HG02571 (cell line): ENCODE data around the gene ZMYND8.
"Not testable (repeated sequence)": the region's sequence is repeated elsewhere in the genome, so short reads cannot be mapped to it uniquely, and the experiment has no call there.

Experiments used
- ATAC-seq: cut with Tn5 transposase; IDR thresholded peaks from one replicate; pipeline ENCODE4 v1.9.1; 2021; ENCODE audit warnings: mild to moderate bottlenecking, moderate library complexity; ENCODE audit not compliant: unreplicated experiment

ZMYND8 gene

GRCh38 chr20:47209982-47210381 is 146.5 kb downstream of the ZMYND8 start:
- no peak for ATAC-seq

- no peak for ATAC-seq
These were observed 147.8 kb downstream of the ZMYND8 start for GRCh38 chr20:47208534-47209174.

- no peak for ATAC-seq
These were observed 149.4 kb downstream of the ZMYND8 start for GRCh38 chr20:47206962-47207641.

- ATAC-seq = not testable (repeated sequence)
These were observed 149.9 kb downstream of the ZMYND8 start for GRCh38 chr20:47206552-47206951.

GRCh38 chr20:47205577-47206123 is 150.8 kb downstream of the ZMYND8 start:
- ATAC-seq = no peak

GRCh38 chr20:47204850-47205122 is 151.7 kb downstream of the ZMYND8 start:
- not testable (repeated sequence) for ATAC-seq

- ATAC-seq = no peak
These were observed 152.3 kb downstream of the ZMYND8 start for GRCh38 chr20:47204008-47204849.

GRCh38 chr20:47202733-47203667 is 153.5 kb downstream of the ZMYND8 start:
- ATAC-seq = no peak

- no peak for ATAC-seq
These were observed 155.3 kb downstream of the ZMYND8 start for GRCh38 chr20:47201074-47201730.

- ATAC-seq = no peak
These were observed 157.4 kb downstream of the ZMYND8 start for GRCh38 chr20:47198996-47199552.

GRCh38 chr20:47198254-47198671 is 158.2 kb downstream of the ZMYND8 start:
- ATAC-seq = no peak

GRCh38 chr20:47196091-47197081 is 160.1 kb downstream of the ZMYND8 start:
- no peak for ATAC-seq

GRCh38 chr20:47195573-47195972 is 160.9 kb downstream of the ZMYND8 start:
- ATAC-seq = no peak

- no peak for ATAC-seq
These were observed 164.5 kb downstream of the ZMYND8 start for GRCh38 chr20:47191956-47192355.

GRCh38 chr20:47191074-47191673 is 165.3 kb downstream of the ZMYND8 start:
- no peak for ATAC-seq

GRCh38 chr20:47189060-47189459 is 167.4 kb downstream of the ZMYND8 start:
- ATAC-seq = no peak

GRCh38 chr20:47188540-47188939 is 168.0 kb downstream of the ZMYND8 start:
- no peak for ATAC-seq
